ENCODE results near the gene P2RY6.

Gene P2RY6

DNA sequence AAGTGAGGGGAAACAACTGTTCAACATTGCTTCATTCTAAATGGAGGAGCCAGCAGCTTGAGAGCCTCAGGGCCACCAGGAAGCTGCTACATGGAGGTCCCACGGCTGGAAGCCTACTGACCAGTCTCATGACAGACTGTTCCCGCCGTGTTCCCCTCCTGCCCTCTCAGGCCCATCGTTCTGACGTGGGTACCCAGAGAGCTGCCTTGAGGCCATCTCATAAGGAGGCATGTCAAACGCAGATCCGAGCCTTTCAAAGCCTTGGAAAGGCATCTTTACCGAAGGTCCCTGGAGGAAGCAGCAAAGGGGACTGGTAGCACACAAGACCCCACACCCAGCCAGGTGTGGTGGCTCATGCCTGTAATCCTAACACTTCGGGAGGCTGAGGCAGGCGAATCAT, 27.6 kb downstream of the P2RY6 start:
- DNase-seq: no peak

GRCh38 chr11:73306069-73306841, 34.1 kb downstream of the P2RY6 start:
- no peak for DNase-seq

GRCh38 chr11:73306977-73307322, 34.8 kb downstream of the P2RY6 start:
- no peak for DNase-seq

DNA sequence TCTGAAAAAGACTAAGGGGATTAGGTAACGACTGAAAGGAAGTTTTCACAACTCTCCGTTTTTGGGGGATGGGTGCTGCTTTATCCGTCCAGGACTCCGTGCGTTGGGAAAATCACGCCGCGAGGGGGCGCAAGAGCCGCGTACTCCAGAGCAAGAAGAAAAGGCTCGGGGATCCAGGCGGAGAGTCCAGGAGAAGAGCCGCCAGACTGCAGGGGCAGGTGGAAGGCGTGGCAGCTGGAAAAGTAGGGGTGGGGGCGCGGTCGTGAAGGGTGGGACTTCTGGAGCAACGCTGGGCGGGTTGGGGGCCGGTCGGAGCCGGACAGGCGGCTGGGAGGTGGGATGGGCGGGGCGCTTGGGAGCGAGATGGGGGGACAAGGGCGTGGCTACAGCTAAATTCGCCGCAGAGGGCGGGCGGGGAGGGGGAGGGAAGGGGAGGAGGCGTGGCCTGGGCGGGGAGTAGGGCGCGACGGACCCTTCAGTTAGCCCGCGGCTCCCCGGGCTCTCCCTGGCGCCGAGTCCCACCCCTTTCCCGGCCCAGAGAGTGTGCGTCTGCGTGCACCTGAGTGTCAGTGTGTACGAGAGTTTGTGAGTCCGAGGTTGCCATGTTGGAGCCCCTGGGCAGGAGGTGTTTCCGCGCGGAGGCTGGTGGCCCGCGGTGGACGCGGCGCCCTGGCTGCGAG, 35.3 kb downstream of the P2RY6 start:
- DNase-seq: peak; percentile 91

- DNase-seq: peak; percentile 40
Observed at GRCh38 chr11:73308003-73308960, 36.1 kb downstream of the P2RY6 start, which contains the start of gene ARHGEF17. Gene ARHGEF17, plus strand, starts transcription at chr11:73308276. Its CDS starts 363 bp downstream, at chr11:73308639.

- DNase-seq: peak; percentile 30
Observed at GRCh38 chr11:73308961-73309919, 37.1 kb downstream of the P2RY6 start.

DNA sequence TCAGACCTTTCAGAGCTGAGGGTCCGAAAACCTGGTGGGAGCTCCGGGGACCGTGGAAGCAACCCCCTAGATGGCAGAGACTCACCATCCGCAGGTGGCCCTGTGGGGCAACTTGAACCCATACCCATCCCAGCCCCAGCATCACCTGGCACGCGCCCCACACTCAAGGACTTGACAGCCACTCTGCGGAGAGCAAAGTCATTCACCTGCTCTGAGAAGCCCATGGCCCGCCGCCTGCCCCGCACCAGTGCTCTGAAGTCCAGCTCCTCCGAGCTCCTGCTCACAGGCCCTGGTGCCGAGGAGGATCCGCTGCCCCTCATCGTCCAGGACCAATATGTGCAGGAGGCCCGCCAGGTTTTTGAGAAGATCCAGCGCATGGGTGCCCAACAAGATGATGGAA, 37.9 kb downstream of the P2RY6 start:
- DNase-seq: no peak

DNA sequence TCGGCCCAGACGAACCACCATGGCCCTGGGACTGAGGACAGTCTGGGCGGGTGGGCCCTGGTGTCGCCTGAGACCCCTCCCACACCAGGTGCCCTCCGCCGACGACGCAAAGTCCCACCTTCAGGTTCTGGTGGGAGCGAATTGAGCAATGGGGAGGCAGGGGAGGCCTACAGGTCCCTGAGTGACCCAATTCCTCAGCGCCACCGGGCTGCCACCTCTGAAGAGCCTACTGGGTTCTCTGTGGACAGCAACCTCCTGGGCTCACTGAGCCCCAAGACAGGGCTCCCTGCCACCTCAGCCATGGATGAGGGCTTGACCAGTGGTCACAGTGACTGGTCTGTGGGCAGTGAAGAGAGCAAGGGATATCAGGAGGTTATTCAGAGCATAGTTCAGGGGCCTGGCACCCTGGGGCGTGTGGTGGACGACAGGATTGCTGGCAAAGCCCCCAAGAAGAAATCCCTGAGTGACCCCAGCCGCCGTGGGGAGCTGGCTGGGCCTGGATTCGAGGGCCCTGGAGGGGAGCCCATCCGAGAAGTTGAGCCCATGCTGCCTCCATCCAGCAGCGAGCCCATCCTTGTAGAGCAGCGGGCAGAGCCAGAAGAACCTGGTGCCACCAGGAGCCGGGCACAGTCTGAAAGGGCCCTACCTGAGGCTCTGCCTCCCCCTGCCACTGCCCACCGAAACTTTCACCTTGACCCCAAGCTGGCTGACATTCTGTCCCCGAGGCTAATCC, 38.7 kb downstream of the P2RY6 start:
- no peak for DNase-seq

- no peak for DNase-seq
Observed at GRCh38 chr11:73311394-73311869, 39.3 kb downstream of the P2RY6 start.

- DNase-seq: no peak
Observed at GRCh38 chr11:73312036-73312435, 39.9 kb downstream of the P2RY6 start.

- no peak for DNase-seq
Observed at GRCh38 chr11:73312851-73313327, 40.8 kb downstream of the P2RY6 start.

GRCh38 chr11:73313652-73314051, 41.5 kb downstream of the P2RY6 start:
- DNase-seq: no peak

GRCh38 chr11:73314117-73314961, 42.2 kb downstream of the P2RY6 start:
- DNase-seq: no peak

GRCh38 chr11:73315293-73316020, 43.3 kb downstream of the P2RY6 start:
- DNase-seq: no peak

- DNase-seq: no peak
Observed at GRCh38 chr11:73316422-73316821, 44.3 kb downstream of the P2RY6 start.

DNA sequence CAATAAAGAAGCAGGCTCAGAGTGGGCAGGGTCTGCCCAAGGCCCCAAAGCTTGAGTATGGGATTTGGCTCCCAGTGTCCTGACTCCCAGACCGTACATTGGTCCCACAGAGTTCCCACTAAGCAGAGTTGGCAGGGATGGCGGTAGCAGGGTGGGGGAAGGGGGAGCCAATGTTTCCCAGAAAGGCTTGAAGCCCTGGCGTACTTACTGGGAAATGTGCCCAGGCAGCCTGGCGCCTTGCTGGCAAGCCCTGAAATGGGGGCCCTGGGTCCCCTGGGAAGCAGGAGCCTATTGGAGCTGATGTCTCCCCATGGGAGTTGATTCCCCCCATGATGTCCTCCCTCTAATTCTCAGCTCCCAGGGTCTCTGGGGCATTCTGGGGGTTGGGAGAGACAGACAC, 45.2 kb downstream of the P2RY6 start:
- no peak for DNase-seq

DNA sequence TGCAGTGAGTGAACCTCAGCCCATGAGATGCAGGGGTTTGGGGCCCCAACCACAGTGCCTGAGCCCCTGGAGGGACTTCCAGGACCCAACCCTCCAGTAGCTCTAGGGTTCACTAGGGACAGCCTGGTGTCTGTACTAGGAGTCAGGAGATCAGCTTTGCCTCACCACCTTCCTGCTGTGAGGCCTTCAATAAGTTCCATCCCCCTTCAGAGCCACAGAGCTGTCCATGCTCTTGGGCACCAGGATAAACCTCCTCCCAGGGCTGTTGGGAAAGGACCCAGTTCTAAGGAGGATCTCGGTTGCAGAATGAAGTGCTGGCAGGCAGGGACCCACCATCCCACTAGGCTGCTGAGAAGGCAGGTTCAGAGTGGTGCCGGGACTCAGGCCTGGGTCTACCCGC, 45.7 kb downstream of the P2RY6 start:
- no peak for DNase-seq

GRCh38 chr11:73318501-73319011, 46.4 kb downstream of the P2RY6 start:
- no peak for DNase-seq
